Amniotic epithelial cell (primary cell): ENCODE measurements around the gene USP48.

ENCODE experiments used
- DNase-seq: peaks from one replicate; pipeline ENCODE4 v3.0.0-alpha.2; 2010; ENCODE audit warnings: low read depth

The USP48 gene

DNA sequence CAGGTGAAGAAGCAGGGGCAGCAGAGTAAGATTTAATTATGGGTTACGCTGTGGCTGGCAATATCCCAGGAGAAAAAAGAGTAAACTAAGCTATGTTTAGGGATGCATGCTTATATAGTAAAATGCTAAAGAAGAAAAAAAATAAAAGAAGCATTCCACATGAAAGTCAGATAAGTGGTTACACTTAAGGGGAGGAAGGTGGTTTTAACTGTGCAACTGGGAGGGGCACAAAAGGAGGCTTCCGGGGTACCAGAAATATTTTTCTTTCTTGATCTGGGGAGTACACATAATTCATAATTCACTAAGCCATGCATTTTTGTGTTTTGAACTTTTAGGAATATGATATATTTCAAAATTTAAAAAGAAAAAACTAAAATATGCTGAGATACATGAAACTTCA, 39.5 kb downstream of the USP48 start:
- DNase-seq: no peak

DNA sequence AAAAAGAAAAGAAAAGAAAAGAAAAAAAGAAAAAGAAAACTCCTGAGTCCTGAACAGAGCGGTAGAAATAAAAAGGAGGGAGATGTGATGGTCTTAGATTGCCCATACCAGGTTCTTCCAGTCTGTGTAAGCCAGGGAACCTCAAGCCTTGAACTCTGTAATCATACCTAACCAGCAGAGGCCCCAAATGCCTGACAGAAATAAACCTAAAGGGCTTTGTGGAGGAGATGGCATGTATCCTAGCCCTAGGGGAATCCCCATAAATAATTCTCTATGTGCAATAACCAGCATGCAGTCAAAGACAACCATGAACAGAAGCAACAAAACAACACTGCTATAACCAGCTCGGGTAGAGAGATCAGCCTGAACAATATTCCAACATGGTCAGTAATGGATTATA, 40.4 kb downstream of the USP48 start:
- peak; percentile 71 for DNase-seq

DNA sequence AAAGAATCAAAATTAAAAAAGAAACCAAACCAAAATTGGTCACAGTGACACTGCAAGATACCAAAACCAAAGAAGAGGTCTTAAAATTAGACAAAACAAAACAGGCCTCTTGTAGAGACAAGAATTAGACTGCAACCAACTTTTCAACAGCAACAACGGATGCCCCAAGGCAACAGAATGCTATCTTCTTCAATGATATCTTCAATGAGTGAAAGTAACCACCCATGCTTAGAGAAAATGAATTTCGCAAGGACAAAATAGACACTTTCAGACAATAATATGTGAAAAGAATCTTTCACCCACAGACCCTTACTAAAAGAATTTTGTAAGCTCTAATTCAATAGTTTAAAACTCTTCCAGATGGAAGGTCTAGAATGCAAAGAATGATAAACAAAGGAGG, 41.7 kb downstream of the USP48 start:
- DNase-seq: no peak

DNA sequence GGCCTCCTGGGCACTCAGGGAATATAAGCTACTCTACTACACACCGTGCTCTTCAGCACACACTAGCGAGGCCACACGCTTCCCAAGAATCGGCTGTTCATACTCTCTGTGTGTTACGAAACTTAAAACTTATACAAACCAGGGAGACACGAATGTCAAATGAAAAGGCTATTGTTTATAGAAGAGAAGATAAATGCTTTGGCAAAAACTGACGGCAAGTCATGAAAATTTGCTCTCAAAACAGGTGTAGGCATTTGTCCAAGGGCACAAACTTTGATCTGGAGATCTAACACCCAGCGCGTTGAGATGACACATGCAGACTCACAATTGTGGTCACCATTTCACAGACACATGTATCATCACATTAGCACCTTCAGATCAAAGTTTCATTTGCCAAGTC, 46.1 kb downstream of the USP48 start:
- DNase-seq: no peak

DNA sequence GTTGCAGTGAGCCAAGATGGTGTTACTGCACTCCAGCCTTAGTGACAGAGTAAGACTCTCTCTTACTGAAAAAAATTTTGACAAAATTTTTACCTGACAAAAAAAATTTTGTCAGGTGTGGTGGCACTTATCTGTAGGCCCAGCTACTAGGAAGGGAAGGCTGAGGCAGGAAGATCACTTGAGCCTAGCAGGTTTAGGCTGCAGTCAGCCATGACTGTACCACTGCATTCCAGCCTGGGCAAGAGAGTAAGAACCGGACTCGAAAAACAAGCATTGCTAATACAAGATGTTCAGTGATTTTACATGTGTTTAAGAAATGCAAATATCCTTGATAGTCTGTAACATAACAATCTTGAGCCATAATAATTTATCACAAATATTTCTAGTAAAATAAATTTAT, 46.9 kb downstream of the USP48 start:
- no peak for DNase-seq

DNA sequence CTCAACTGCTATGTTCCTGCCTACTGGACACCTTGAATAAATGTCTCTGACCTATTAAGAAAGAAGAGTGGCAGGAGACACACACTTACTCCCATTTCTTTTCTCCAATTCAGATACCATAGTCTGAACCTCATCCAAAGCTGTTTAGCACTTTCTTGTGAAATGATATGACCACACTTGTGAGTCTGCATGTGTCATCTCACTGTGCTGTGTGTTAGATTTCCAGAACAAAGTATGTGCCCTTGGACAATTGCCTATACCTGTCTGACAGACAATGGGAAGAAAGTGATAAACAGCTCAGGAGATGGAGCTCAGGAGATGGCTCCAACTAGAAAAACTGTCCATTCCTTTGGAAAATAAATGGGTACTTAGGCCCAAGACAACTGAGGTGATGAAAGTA, 48.4 kb downstream of the USP48 start:
- peak; percentile 43 for DNase-seq

DNA sequence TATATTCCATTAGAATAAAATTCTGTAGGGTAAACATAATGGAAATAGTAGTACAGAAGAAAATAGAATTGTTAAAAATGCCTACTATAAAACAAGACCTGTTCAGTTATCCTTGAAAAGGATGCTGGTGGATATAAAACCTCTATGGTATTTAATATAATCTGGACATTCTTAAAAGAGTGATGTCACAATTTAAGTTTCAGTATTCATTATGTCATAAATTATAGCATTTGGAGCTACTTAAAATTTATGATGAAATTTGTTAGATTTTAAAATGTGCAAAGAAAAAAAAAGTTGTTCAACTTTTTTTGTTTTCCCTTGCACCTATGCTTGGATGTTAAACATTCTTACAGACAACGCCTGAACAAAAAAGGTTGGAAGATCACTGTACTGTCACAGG, 50.3 kb downstream of the USP48 start:
- no peak for DNase-seq

DNA sequence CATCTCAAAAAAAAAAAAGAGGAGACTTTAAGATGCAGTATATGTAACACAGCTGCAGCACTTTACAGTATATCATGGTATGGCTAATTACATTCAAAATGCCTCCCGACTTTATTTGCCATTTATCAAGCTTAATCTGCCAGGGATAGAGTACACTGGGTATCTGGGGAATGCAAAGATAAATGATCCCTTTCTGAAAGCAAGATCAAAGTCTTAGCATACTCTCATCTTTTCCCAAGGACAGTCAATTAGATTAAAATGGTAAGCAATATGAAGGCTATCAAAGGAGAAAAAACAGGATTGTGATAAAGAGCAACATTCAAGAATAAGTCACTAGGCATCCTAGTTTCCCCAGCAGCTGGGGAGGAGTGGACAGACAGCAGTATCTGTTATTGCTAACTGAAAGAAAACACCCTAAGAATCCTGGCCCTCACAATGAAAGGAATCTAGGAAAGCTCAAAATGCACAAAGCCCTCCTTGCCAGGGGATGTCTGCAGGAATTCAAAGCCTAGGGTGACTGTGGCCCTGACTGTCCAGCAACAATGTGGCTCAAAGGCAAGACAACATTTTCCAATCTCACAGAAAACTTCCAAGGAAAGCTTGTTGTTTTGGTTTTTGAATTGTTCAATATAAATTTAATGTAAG, 57.1 kb downstream of the USP48 start:
- peak; percentile 56 for DNase-seq

DNA sequence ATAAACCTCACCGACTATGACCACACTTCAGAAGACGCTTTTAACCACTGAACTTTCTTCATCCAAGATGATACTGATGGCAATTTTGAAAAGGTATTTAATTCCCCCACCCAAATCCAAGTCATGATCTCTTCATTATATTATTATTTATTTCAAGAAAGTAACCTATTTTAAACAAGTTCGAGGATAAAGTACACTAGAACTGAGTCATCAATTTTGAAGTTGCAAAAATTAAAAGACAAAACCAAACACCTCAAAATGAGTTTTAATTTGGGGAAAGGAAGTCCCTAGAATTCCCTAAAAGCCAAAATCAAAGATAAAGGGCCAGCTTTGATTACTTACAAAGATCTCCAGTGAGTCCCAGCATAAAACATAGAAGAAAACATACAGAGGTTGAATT, 58.4 kb downstream of the USP48 start:
- DNase-seq: no peak

DNA sequence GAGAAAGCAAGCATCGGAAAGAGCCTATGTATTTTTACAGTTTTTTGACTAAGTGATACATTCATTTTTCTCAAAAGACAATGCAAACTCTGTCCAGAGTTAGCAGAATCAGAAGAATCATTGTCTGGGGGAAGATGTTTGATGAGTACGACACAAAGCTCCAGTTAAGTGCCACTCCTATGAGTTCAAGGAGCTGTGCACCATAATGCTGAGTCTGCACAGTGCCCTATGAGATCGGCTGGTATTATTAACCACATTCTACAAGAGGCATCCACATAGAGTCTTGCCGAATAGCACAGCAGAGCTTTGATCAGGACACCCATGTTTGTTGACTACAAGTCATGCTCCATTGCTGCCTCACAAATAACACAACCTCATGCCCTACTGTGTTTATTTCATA, 58.9 kb downstream of the USP48 start:
- no peak for DNase-seq

DNA sequence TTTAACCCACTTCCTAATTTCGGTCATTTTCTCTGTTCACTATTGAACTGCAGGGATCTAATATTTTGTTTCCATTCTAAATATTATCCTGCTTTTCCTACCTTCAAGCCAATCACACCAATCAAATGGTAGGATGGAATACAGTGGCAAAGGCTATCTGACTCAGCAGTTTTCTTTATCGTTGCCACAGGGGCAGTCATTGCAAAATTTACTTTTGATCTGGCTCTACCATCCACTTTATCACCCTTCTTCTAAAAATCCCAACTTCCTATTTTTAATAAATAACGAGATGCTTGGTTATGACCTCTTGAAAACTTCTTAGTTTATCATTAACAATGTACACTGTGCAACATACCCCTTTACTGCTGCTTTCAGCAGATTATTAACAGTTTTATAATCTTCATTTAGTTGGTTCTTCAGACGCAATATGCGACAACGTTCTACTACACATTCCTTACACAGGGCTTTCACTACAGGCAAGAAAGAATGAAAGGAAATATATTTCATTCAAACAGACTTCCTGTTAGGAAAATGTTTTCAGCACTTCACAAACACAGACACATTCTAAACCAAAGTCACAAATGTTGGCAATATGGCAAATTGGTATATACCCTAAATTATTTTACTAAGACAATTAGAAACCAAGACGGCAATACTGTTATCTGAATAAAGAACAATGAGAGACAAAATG, 61.5 kb downstream of the USP48 start:
- no peak for DNase-seq

DNA sequence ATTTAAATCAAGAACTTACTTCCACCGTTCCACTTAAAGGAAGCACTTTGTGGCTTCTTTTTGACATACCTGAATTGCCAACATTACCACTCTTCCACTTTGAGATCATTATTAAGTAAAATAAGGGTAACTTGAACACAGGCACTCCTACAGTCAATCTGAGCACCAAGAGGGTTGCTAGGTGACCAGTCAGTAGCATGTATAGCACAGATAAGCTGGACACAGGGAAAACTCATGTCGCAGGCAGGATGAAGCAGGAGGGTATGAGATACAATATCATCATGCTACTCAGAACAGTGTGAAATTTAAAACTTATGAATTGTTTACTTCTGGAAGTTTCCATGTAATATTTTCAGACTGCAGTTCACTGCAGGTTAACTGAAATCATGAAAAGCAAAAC, 66.8 kb downstream of the USP48 start:
- no peak for DNase-seq

DNA sequence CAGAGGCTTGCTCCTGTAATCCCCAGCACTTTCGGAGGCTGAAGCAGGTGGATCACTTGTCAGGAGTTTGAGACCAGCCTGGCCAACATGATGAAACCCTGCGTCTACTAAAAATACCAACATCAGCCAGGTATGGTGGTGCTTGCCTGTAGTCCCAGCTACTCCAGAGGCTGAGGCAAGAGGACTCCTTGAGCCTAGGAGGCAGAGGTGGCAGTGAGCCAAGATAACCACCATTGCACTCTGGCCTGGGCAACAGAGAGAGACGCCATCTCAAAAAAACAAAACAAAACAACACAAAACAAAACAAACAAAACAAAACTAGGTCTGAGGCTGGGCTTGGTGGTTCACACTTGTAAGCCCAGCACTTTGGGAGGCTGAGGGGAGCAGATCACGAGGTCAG, 75.1 kb downstream of the USP48 start:
- DNase-seq: no peak

DNA sequence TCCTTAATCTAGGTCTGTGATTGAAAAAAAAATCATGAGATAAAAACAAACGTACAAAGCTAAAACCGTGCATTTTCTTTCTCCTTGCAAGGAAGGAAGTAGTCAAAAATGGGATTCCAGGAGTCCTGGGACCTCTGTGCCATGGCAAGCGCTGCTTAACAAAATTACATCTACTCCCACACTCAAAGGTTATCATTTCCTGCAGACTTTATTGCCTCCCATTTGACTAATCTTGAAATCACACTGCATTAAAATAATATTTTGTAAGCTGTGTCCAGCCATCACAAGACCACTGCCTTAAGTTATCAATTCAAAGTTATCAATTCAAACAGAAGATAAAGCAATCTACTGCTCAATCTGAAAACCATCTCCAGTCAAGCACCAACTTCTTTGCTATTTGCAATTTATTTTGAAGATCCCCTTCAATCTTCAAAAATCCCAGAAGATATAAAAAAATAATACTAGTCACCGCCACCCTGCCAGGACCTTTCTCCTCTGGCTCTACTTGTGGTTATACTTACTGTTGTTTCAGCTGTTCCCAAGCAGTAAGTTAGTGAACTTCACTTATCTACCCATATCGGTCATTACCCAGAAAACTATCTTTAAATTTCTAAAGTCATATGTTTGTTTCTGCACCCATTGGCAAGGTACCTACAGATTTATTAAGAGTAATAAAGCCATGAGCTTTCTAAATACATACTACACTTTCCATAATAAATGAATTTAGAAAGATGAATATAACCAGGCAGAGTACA, 75.7 kb downstream of the USP48 start:
- no peak for DNase-seq

DNA sequence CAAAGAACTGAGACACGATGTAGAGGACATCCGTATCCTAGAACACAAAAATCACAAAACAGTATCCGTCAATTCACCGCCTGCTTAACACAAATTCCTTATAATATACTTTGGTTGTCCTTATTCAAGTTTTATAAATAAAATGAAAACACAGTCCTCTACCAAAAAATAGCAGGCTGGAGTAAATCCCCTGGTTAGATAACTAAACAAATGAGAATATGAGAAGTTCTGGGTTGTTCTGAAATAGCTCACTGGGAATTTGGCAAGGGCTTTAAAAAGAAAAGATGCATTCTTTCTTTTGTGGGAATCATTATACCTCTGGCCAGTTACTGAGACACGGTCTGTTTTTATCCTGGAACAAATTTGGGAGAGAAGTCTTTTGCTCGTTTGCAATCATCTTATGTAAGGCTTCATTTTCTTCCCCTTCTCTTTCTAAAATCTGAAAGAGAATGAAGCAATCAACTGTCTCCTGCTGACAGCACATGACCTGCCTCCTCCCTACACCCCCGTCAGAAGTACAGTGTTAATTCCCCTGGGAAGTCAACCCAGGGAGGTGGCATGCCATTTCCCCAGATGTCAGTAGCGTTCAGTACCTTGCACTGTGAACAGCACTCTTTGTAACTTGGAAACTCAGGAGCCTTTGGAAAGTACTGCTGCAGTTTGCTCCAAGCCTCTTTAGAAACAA, 76.7 kb downstream of the USP48 start:
- peak; percentile 27 for DNase-seq

DNA sequence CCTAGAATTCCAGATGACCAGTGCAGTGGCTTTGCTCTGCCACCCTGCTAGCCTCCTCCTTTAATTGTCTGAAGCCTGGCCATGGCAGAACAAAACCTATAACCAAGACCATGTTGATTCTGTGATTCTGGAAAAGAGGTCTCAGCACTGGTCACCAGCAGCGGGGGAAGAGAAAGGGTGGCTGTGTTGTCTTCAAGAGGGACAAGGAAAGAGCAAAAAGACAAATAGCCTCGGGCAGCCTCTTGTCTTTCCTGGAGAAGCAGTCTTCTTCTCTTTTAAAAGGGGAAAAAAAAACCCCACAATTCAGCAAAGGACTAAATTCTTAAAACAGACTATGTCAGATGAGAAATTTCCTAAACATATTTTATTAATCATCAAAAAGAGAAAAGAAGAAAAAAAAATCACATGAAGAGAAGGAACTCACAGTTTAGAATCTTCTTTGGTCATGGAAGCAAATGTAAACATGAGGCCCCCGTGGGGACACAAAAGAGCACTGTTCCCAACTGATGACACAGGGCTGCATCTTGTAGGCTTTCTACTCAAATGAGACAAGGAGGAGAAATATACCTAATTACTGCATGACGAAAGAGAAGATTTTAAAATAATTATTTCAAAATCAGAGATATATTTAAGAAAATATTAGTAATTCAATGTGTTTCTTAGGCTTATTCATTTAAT, 77.5 kb downstream of the USP48 start:
- no peak for DNase-seq

DNA sequence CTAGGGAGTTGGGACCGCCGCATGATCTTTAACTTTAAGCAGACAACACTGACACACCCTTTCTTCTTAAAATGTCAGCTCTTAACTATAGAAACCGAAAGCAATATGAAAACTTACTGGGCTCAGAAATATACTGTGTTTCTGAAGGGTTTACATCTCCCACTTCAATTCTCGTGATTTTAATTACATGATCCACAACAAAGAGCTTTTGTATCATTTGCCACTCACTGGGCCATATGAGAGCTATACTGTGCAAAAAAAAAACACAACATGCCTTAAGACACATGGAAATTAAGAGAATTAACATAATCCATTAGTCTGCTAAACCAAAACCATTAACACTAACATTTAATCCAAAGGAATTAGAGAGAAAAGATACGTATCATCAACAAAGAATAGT, 78.8 kb downstream of the USP48 start:
- no peak for DNase-seq

DNA sequence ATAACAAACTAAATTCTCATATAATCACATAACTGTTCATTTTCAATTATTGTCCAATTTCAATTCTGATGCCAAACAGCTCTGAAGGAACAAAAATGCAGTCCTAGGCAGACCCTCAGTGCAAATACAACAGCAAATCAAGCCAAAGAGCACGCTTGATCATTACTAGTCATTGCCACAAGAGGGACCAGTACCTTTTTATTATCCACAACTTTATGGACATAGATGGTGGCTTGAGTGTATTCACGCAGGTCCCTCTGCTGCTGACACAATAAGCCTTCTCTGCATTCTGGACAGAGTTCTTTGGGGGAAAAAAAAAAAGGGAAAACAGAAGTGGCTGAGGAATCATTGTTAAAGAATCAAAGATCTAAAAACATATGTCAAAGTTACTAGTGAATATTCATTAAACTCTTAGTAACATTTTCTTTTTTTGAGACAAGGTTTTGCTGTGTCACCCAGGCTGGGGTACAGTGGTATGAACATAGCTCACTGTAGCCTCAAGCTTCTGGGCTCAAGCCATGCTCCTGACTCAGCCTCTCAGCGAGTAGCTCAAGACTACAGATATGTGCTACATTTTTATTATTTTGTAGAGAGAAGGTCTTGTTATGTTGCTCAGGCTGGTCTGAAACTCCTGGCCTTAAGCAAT, 79.5 kb downstream of the USP48 start:
- peak; percentile 70 for DNase-seq

DNA sequence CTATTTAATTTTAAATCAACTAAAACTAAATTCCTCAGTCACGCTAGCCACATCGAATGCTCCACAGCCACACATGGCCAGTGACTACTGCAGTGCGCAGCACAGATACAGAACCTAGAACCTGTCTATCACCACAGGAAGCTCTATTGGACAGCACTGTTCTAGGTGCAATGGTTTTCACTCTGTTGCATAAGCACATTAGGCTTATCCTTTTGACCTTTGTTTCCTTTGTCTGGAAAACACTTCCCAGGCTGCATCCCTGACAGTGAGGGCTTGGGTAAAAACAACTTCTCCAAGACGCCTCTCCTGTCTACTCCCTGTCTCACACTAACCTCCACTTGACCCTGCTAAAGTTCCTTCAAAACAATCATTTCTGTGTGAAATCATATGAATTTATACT, 80.2 kb downstream of the USP48 start:
- peak; percentile 29 for DNase-seq

DNA sequence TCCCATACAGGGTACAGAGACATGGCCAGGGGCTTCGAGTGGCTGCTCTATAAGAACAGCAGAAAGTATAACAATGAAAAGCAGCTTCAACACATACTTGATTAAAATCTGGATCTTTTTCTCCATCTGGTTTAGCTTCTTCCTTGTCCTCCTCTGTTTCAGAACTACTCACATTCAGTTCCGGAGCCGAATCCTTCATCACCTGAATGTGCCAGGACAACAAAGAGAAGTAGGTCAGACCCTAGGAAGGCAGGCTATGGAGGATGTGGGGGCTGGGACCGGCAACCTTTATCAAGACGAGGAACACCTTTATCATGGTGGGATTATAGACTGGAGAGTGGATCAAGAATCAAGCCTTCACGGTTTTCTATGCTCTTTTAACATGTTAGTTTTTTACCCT, 81.5 kb downstream of the USP48 start:
- DNase-seq: no peak

DNA sequence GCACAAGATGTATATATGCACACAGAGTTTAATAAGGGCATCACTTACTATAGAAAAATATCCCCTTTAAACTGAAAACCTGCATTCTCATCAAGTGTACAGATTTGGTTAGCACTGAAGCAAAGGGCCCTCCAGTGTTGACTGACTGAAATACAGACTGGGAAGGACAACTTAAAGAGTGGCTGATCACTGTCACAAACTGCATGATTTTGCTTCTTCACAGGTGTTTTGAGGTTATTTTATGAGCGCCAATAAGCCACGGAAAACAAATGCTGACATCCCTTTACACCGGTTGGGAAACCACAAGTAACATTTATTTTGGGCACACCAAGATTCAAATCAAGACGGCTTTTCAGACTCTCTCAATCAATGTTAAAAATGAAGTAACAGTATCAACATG, 82.9 kb downstream of the USP48 start:
- no peak for DNase-seq

DNA sequence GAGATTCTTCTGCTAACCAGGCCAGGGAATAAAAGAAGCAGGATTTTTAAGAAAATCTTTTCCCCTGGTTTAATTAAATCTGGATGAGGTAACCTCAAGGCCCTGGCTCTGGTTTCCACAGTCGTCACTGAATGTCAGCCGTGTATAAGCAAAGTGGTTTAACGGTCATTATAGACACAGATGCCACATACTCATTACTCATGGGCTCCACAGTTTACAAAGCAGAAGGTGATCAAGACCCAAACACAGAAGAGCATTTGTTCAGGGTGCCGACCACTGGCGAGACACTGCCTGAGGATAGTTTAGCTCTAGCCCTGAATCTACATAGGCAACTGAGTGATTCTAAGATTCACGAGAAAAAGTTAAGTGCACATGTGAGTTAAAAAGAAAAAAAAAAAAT, 86.0 kb downstream of the USP48 start:
- no peak for DNase-seq
